HG03175 (cell line): ENCODE results near the gene CAPN5.
"Not testable (repeated sequence)": the region's sequence is repeated elsewhere in the genome, so short reads cannot be mapped to it uniquely, and the experiment has no call there.

Experiments
- ATAC-seq: cut with Tn5 transposase; IDR thresholded peaks from one replicate; pipeline ENCODE4 v1.9.1; 2021; ENCODE audit warnings: mild to moderate bottlenecking, moderate library complexity; ENCODE audit not compliant: unreplicated experiment

Gene CAPN5

GRCh38 chr11:77066229-77067042 lies at the start of gene CAPN5:
Gene CAPN5 (plus strand): TSS chr11:77066971. CDS start chr11:77084887, 17,916 bp downstream.
- peak; percentile 85 for ATAC-seq

- not testable (repeated sequence) for ATAC-seq
These were observed 48.3 kb upstream of the CAPN5 start for GRCh38 chr11:77018396-77018924.

GRCh38 chr11:77019976-77020595 lies 46.7 kb upstream of the CAPN5 start:
- ATAC-seq, result no peak

GRCh38 chr11:77020734-77021133 lies 46.0 kb upstream of the CAPN5 start:
- no peak for ATAC-seq

GRCh38 chr11:77024745-77025144 lies 42.0 kb upstream of the CAPN5 start:
- no peak for ATAC-seq

GRCh38 chr11:77026221-77026620 lies 40.5 kb upstream of the CAPN5 start:
- no peak for ATAC-seq

- no peak for ATAC-seq
These were observed 40.0 kb upstream of the CAPN5 start for GRCh38 chr11:77026743-77027142.

- ATAC-seq, result no peak
These were observed 39.5 kb upstream of the CAPN5 start for GRCh38 chr11:77027275-77027674.

GRCh38 chr11:77029829-77030228 lies 36.9 kb upstream of the CAPN5 start:
- no peak for ATAC-seq

GRCh38 chr11:77030834-77031414 lies 35.8 kb upstream of the CAPN5 start:
- no peak for ATAC-seq

- no peak for ATAC-seq
These were observed 35.2 kb upstream of the CAPN5 start for GRCh38 chr11:77031599-77031998.

GRCh38 chr11:77035039-77035438 lies 31.7 kb upstream of the CAPN5 start:
- ATAC-seq, result no peak

GRCh38 chr11:77035580-77035979 lies 31.2 kb upstream of the CAPN5 start:
- no peak for ATAC-seq

GRCh38 chr11:77036398-77036797 lies 30.4 kb upstream of the CAPN5 start:
- ATAC-seq, result no peak

- ATAC-seq, result no peak
These were observed 29.7 kb upstream of the CAPN5 start for GRCh38 chr11:77037057-77037456.

GRCh38 chr11:77038029-77038824 lies 28.5 kb upstream of the CAPN5 start:
- no peak for ATAC-seq

- no peak for ATAC-seq
These were observed 27.9 kb upstream of the CAPN5 start for GRCh38 chr11:77038825-77039326.

- no peak for ATAC-seq
These were observed 27.0 kb upstream of the CAPN5 start for GRCh38 chr11:77039491-77040400.

GRCh38 chr11:77040401-77040777 lies 26.4 kb upstream of the CAPN5 start:
- ATAC-seq, result no peak

GRCh38 chr11:77040889-77041288 lies 25.9 kb upstream of the CAPN5 start:
- no peak for ATAC-seq
